ENCODE data around the gene SUPT20HL2. TPM values are rescaled to one million over a fixed set of nuclear protein-coding genes. Genes with fewer than 3 reads are reported as not detected.

The SUPT20HL2 gene
- polyA plus RNA-seq, 1 of the 3 experiments (the other 2 are of a cell fraction), result not detected

- ChIA-PET POLR2A (no interaction called here), CTCF (no interaction called here)
These were observed 29.9 kb upstream of the SUPT20HL2 start for GRCh38 chrX:24343719-24344118.

GRCh38 chrX:24341795-24342194 is 27.9 kb upstream of the SUPT20HL2 start:
- peak overlapping the region in 1 of 2 experiments; percentile 64; a peak in 2 of 4 replicates for H3K27ac ChIP-seq (ENCODE audit: low read depth in 2 of 2, low read length in 1 of 2)
- peak overlapping the region; percentile 26; the same call in 1 of the 2 replicates for H2AFZ ChIP-seq (ENCODE audit: low read depth)
- ChIA-PET CTCF (no interaction called here), POLR2A (no interaction called here)
- no peak overlapping the region for H3K4me2 ChIP-seq
- 24% methylated on average over 1 of the region's 1 CpG for WGBS (ENCODE audit: low lambda C conversion rate)
- H3K36me3 ChIP-seq (replicated peaks in 1 of 2; ENCODE audit: control insufficient read depth in 1 of 2, insufficient read depth in 2 of 2, low read length in 1 of 2), result no peaks in the 10 kb centered on the region
- no peaks in the 10 kb centered on the region; the same call in 1 of the 2 replicates for H3K27me3 ChIP-seq (ENCODE audit: insufficient read depth)
- no peaks in the 10 kb centered on the region for H3K9me3 ChIP-seq
- no peak overlapping the region for H3K4me3 ChIP-seq (ENCODE audit: low read depth in 2 of 2, low read length in 1 of 2)
- H3F3A ChIP-seq (replicated peaks; ENCODE audit: insufficient read depth), result peaks cover 12% of the 10 kb centered on the region
- no peak for DNase-seq
- H3K79me2 ChIP-seq (ENCODE audit: insufficient read depth), result no peaks in the 10 kb centered on the region
- no peaks in the 10 kb centered on the region for H4K20me1 ChIP-seq (ENCODE audit: insufficient read depth)
- no peaks in the 10 kb centered on the region for H3K9me2 ChIP-seq
- no peaks in the 10 kb centered on the region for H3K4me1 ChIP-seq (ENCODE audit: control insufficient read depth in 1 of 2, insufficient read depth in 2 of 2, low read depth in 1 of 2, low read length in 1 of 2)
- no peak overlapping the region for H3K9ac ChIP-seq
- TF ChIP-seq TCF12 (IDR thresholded peaks at IDR 0.05) (0 out of 2 replicates have a peak, but pooled peaks have one; percentile 30), RFX5 (IDR thresholded peaks at IDR 0.05; ENCODE audit: low read length) (no peak), POLR2AphosphoS5 (IDR thresholded peaks at IDR 0.05; ENCODE audit: low read depth, low read length) (no peak), CHD2 (IDR thresholded peaks at IDR 0.05; ENCODE audit: low read length, partially characterized antibody) (no peak), TAF1 (IDR thresholded peaks at IDR 0.05; ENCODE audit: borderline replicate concordance, low read depth, low read length) (no peak), EP300 (IDR thresholded peaks at IDR 0.05; ENCODE audit: borderline replicate concordance in 1 of 2, low read depth in 1 of 2, low read length in 1 of 2) (peak in 1 of 2 experiments; percentile 22; a peak in 1 of 4 replicates), GABPA (IDR thresholded peaks at IDR 0.05; ENCODE audit: low read depth) (no peak), REST (IDR thresholded peaks at IDR 0.05; ENCODE audit: low read depth, low read length) (no peak), FOSL2 (IDR thresholded peaks at IDR 0.05; ENCODE audit: borderline replicate concordance, low read depth) (peak; percentile 13; the same call in 1 of the 2 replicates)

More at GRCh38 chrX:24343719-24344118, 29.9 kb upstream of the SUPT20HL2 start:
- H3F3A ChIP-seq (replicated peaks; ENCODE audit: insufficient read depth), result peaks cover 12% of the 10 kb centered on the region
- H3K4me2 ChIP-seq, result no peak overlapping the region
- no peaks in the 10 kb centered on the region; the same call in 1 of the 2 replicates for H3K27me3 ChIP-seq (ENCODE audit: insufficient read depth)
- no peak overlapping the region for H3K4me3 ChIP-seq (ENCODE audit: low read depth in 2 of 2, low read length in 1 of 2)
- TF ChIP-seq JUND (IDR thresholded peaks at IDR 0.05) (no peak), RAD21 (IDR thresholded peaks at IDR 0.05; ENCODE audit: low read length) (no peak), FOXJ3 (CRISPR knock-in tag; IDR thresholded peaks at IDR 0.05) (no peak), NRF1 (IDR thresholded peaks at IDR 0.05; ENCODE audit: low read depth, low read length) (no peak), IRF3 (IDR thresholded peaks at IDR 0.05; ENCODE audit: low read depth, low read length) (no peak), CTCF (IDR thresholded peaks at IDR 0.05) (no peak), RXRA (IDR thresholded peaks at IDR 0.05; ENCODE audit: borderline replicate concordance, low read depth) (no peak), SIN3A (IDR thresholded peaks at IDR 0.05; ENCODE audit: borderline replicate concordance, low read depth, low read length) (no peak), MXI1 (IDR thresholded peaks at IDR 0.05; ENCODE audit: low read depth, low read length) (no peak), CHD2 (IDR thresholded peaks at IDR 0.05; ENCODE audit: low read length, partially characterized antibody) (no peak), TCF12 (IDR thresholded peaks at IDR 0.05) (no peak), ELF1 (IDR thresholded peaks at IDR 0.05) (no peak), EP300 (IDR thresholded peaks at IDR 0.05; ENCODE audit: borderline replicate concordance in 1 of 2, low read depth in 1 of 2, low read length in 1 of 2) (no peak), MAX (IDR thresholded peaks at IDR 0.05; ENCODE audit: low read depth) (no peak)
- no peak for DNase-seq
- no peaks in the 10 kb centered on the region for H3K79me2 ChIP-seq (ENCODE audit: insufficient read depth)
- H3K27ac ChIP-seq (ENCODE audit: low read depth in 2 of 2, low read length in 1 of 2), result no peak overlapping the region
- no peak overlapping the region for H3K9ac ChIP-seq
- H3K4me1 ChIP-seq (ENCODE audit: control insufficient read depth in 1 of 2, insufficient read depth in 2 of 2, low read depth in 1 of 2, low read length in 1 of 2), result no peaks in the 10 kb centered on the region
- no peaks in the 10 kb centered on the region for H3K36me3 ChIP-seq (replicated peaks in 1 of 2; ENCODE audit: control insufficient read depth in 1 of 2, insufficient read depth in 2 of 2, low read length in 1 of 2)
- no peaks in the 10 kb centered on the region for H4K20me1 ChIP-seq (ENCODE audit: insufficient read depth)
- no peak overlapping the region for H2AFZ ChIP-seq (ENCODE audit: low read depth)
- WGBS (ENCODE audit: low lambda C conversion rate), result 42% methylated on average over 9 of the region's 9 CpGs
- no peaks in the 10 kb centered on the region for H3K9me2 ChIP-seq
- H3K9me3 ChIP-seq, result no peaks in the 10 kb centered on the region

Measured in SK-N-SH (cell line).